ENCODE measurements around the gene SLC26A11. TPM values are rescaled to one million over a fixed set of nuclear protein-coding genes. Genes with fewer than 3 reads are reported as not detected.
A peak's percentile ranks its signal among the peaks of the same experiment; 100 is the strongest.

The SLC26A11 gene
- total and polyA plus RNA-seq, 2 of the 13 experiments (the other 11 are each of a cell fraction or from before 2014, with no cell fraction given): 8.7 to 13.2 TPM

- TF ChIP-seq, protein P1, sequence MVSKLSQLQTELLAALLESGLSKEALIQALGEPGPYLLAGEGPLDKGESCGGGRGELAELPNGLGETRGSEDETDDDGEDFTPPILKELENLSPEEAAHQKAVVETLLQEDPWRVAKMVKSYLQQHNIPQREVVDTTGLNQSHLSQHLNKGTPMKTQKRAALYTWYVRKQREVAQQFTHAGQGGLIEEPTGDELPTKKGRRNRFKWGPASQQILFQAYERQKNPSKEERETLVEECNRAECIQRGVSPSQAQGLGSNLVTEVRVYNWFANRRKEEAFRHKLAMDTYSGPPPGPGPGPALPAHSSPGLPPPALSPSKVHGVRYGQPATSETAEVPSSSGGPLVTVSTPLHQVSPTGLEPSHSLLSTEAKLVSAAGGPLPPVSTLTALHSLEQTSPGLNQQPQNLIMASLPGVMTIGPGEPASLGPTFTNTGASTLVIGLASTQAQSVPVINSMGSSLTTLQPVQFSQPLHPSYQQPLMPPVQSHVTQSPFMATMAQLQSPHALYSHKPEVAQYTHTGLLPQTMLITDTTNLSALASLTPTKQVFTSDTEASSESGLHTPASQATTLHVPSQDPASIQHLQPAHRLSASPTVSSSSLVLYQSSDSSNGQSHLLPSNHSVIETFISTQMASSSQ (IDR thresholded peaks at IDR 0.05; ENCODE audit: low read depth): no peak
- TF ChIP-seq, protein P1 (CRISPR knock-in tag; IDR thresholded peaks at IDR 0.05; ENCODE audit: borderline replicate concordance): peak; percentile 26; the same call in 1 of the 2 replicates
- TF ChIP-seq, protein P2, sequence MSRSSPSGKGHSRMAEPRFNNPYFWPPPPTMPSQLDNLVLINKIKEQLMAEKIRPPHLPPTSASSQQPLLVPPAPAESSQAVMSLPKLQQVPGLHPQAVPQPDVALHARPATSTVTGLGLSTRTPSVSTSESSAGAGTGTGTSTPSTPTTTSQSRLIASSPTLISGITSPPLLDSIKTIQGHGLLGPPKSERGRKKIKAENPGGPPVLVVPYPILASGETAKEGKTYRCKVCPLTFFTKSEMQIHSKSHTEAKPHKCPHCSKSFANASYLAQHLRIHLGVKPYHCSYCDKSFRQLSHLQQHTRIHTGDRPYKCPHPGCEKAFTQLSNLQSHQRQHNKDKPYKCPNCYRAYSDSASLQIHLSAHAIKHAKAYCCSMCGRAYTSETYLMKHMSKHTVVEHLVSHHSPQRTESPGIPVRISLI (CRISPR knock-in tag; IDR thresholded peaks at IDR 0.05; ENCODE audit: borderline replicate concordance): no peak
- TF ChIP-seq HNF1B (CRISPR knock-in tag; IDR thresholded peaks at IDR 0.05) (no peak), ZHX1 (CRISPR knock-in tag; IDR thresholded peaks at IDR 0.05; ENCODE audit: low read depth) (no peak), NR2F1 (CRISPR knock-in tag; IDR thresholded peaks at IDR 0.05) (no peak), PCBP1 (IDR thresholded peaks at IDR 0.05; ENCODE audit: borderline replicate concordance, low read depth, low read length) (0 out of 2 replicates have a peak, but pooled peaks have one; percentile 40), FOXO1 (CRISPR knock-in tag; IDR thresholded peaks at IDR 0.05) (no peak), TAF1 (CRISPR knock-in tag; IDR thresholded peaks at IDR 0.05) (no peak), ZNF768 (CRISPR knock-in tag; IDR thresholded peaks at IDR 0.05) (peak; percentile 6; the same call in 1 of the 2 replicates), ZBTB46 (CRISPR knock-in tag; IDR thresholded peaks at IDR 0.05; ENCODE audit: borderline replicate concordance) (no peak), ZFP41 (CRISPR knock-in tag; IDR thresholded peaks at IDR 0.05; ENCODE audit: borderline replicate concordance) (0 out of 2 replicates have a peak, but pooled peaks have one; percentile 65)
- TF ChIP-seq, protein P3, sequence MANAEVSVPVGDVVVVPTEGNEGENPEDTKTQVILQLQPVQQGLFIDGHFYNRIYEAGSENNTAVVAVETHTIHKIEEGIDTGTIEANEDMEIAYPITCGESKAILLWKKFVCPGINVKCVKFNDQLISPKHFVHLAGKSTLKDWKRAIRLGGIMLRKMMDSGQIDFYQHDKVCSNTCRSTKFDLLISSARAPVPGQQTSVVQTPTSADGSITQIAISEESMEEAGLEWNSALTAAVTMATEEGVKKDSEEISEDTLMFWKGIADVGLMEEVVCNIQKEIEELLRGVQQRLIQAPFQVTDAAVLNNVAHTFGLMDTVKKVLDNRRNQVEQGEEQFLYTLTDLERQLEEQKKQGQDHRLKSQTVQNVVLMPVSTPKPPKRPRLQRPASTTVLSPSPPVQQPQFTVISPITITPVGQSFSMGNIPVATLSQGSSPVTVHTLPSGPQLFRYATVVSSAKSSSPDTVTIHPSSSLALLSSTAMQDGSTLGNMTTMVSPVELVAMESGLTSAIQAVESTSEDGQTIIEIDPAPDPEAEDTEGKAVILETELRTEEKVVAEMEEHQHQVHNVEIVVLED (CRISPR knock-in tag; IDR thresholded peaks at IDR 0.05; ENCODE audit: borderline replicate concordance): no peak
These were observed 44.2 kb downstream of the SLC26A11 start (continued) for GRCh38 chr17:80264205-80265075.

All from HepG2 (cell line).